GM21576 (cell line): ENCODE measurements around the gene GPR143.

Experiments
- ATAC-seq: cut with Tn5 transposase; IDR thresholded peaks from one replicate; pipeline ENCODE4 v1.9.1; 2021; ENCODE audit warnings: mild to moderate bottlenecking, moderate library complexity; ENCODE audit not compliant: unreplicated experiment

The GPR143 gene

DNA sequence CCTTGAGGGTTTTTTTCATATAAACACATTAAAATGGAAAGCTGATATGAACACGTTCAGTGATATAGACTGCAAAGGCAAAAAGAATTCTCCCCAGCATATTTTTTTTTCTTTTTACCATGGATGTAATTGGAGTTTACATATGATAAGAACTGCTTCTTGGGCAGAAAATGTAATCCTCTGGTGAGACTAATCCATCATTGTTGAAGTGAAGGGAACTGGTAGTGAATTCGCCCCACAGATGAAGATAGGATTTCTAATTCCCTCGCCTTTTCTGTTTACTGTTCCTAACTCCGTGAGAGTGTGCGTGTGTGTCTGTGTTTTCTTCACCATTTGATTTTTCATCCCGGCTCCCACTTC, 88.9 kb downstream of the GPR143 start:
- no peak for ATAC-seq

- ATAC-seq: no peak
These were observed 89.3 kb downstream of the GPR143 start for GRCh38 chrX:9676306-9676705.
